Ovary (tissue), 9 donors: Measurements from ENCODE around the gene ZNF654. TPM values are rescaled to one million over a fixed set of nuclear protein-coding genes. Genes with fewer than 3 reads are reported as not detected.

Experiments
- DNase-seq, 5 donors: peaks; one replicate each; pipeline ENCODE4 v3.0.0-alpha.2; 2019 to 2020
- H3K27ac ChIP-seq, 2 donors: fragments of 200-600 bp; one replicate each; pipeline versions ENCODE4 v1.5.1 to v1.8.0; 2019 to 2022
- H3K27me3 ChIP-seq: fragments of 200-600 bp; one replicate; pipeline ENCODE4 v1.8.0; 2022
- H3K36me3 ChIP-seq: fragments of 200-600 bp; sonication (generic); one replicate; pipeline ENCODE4 v1.5.1; 2019
- H3K4me1 ChIP-seq: one replicate; pipeline ENCODE4 v1.8.1; 2013; ENCODE audit warnings: mild to moderate bottlenecking, moderate library complexity; ENCODE audit not compliant: insufficient read depth
- H3K4me3 ChIP-seq: fragments of 200-600 bp; sonication (generic); one replicate; pipeline ENCODE4 v1.5.1; 2017
- H3K9me3 ChIP-seq, 2 donors: fragments of 200-600 bp in 1 of 2; sonication (generic) in 1 of 2; one replicate each; pipeline versions ENCODE4 v1.5.1 to v1.8.1; 2013 to 2019; ENCODE audit warnings: mild to moderate bottlenecking in 1 of 2, moderate library complexity in 1 of 2
- CTCF ChIP-seq, 3 donors: fragments of 450-650 bp in 2 of 3; fragments of 200-600 bp in 1 of 3; IDR thresholded peaks; one replicate each; pipeline versions ENCODE4 v1.5.1 to v1.8.0; 2016 to 2022; ENCODE audit warnings: antibody characterized with exemption in 3 of 3, mild to moderate bottlenecking in 1 of 3
- EP300 ChIP-seq: sonication (generic); formaldehyde crosslinking; IDR thresholded peaks from one replicate; pipeline ENCODE4 v1.6.1; 2017; ENCODE audit warnings: antibody characterized with exemption
- POLR2A ChIP-seq: fragments of 450-650 bp; IDR thresholded peaks from one replicate; pipeline ENCODE4 v1.6.1; 2017; ENCODE audit warnings: antibody characterized with exemption, mild to moderate bottlenecking, moderate library complexity
- WGBS, 3 donors: extraction: QIAGEN DNeasy Blood & Tissue Kit in 1 of 3; methylation state at CpG; one replicate each; pipeline versions ENCODE4 v1.1.5 to v1.1.7; 2013 to 2017; 5-methylcytosine and 5-hydroxymethylcytosine counted together
- intact Hi-C, 4 donors: fragments of 100-400 bp; cut with DNase I; formaldehyde crosslinking; loops; one replicate each; pipeline versions ENCODE4 v1.11.0 to v1.15.1; 2022 to 2023
- polyA plus RNA-seq, 2 donors: library from polyadenylated mRNA; stranded (reverse); fragments of 200-250 nt in 1 of 2; fragments of 350-450 nt in 1 of 2; fragmentation: Illumina TruSeq in 1 of 2; extraction: RNeasy Lipid Tissue Mini Kit (QIAGEN cat#74804) in 1 of 2; gene quantifications; one replicate each; pipeline ENCODE4 v1.2.3, GENCODE V29; 2013 to 2014
- total RNA-seq, 7 donors: library from RNA; depleted of rRNA in 2 of 7; stranded (reverse); fragments of >200 nt in 2 of 7; fragmentation: NEBNext Ultra II Directional in 3 of 7; extraction: Animal tissue kit (Norgen Biotek cat#: 25700) in 3 of 7; gene quantifications; one replicate each; pipeline versions ENCODE4 v1.1.0 to v1.2.4, GENCODE V29; 2016 to 2023
- donor health status: DM: no; HTN: no; CAD: no; lungs with moderate emphysema.
- donor health status: DM: no; HTN: no; CAD: no.
- donor health status: Bipolar disorder and iron deficiency.
- donor health status: DM: yes; HTN: yes; CAD: no.
- donor health status: DM: no; HTN: no; CAD: no.
- donor health status: DM: yes; HTN: yes; CAD: no.

ZNF654 gene
- total and polyA plus RNA-seq, 9 donors: 5.2 to 22.0 (median 15.1) TPM

- H3K36me3 ChIP-seq: no peaks in the 10 kb centered on the region
- no peaks in the 10 kb centered on the region for H3K9me3 ChIP-seq
- no peaks in the 10 kb centered on the region for H3K27me3 ChIP-seq
- no peak overlapping the region for H3K27ac ChIP-seq
- intact Hi-C loops: no loop called here
- TF ChIP-seq CTCF (IDR thresholded peaks at IDR 0.05) (no peak), EP300 (no peak), POLR2A (no peak)
- DNase-seq: no peak
- no peak overlapping the region for H3K4me3 ChIP-seq
- 57 to 64% (median 59%) methylated on average over 2 of the region's 2 CpGs for WGBS, 3 donors
- H3K4me1 ChIP-seq: no peaks in the 10 kb centered on the region
These were observed 40.0 kb upstream of the ZNF654 start for GRCh38 chr3:88019024-88019423.

GRCh38 chr3:88025001-88025552, 34.0 kb upstream of the ZNF654 start:
- 76 to 85% (median 81%) methylated on average over 4 of the region's 4 CpGs for WGBS, 3 donors
- no peak for DNase-seq

GRCh38 chr3:88028876-88029275, 30.2 kb upstream of the ZNF654 start:
- TF ChIP-seq POLR2A (no peak), CTCF (IDR thresholded peaks at IDR 0.05) (no peak), EP300 (no peak)
- intact Hi-C loops: no loop called here
- Histone ChIP-seq H3K36me3 (no peaks in the 10 kb centered on the region), H3K4me1 (no peaks in the 10 kb centered on the region), H3K27ac (no peak overlapping the region), H3K27me3 (no peaks in the 10 kb centered on the region), H3K4me3 (no peak overlapping the region), H3K9me3 (no peaks in the 10 kb centered on the region)
- 95 to 100% (median 98%) methylated on average over 2 of the region's 2 CpGs for WGBS, 3 donors
- no peak for DNase-seq

More at GRCh38 chr3:88025001-88025552, 34.0 kb upstream of the ZNF654 start:
- H3K9me3 ChIP-seq: no peaks in the 10 kb centered on the region
- TF ChIP-seq CTCF (IDR thresholded peaks at IDR 0.05): no peak
- no peak for TF ChIP-seq POLR2A
- TF ChIP-seq EP300: no peak
- no peaks in the 10 kb centered on the region for H3K36me3 ChIP-seq
- intact Hi-C loops: no loop called here
- no peaks in the 10 kb centered on the region for H3K27me3 ChIP-seq
- no peaks in the 10 kb centered on the region for H3K4me1 ChIP-seq
- H3K27ac ChIP-seq: no peak overlapping the region
- no peak overlapping the region for H3K4me3 ChIP-seq

GRCh38 chr3:88030210-88030609, 28.8 kb upstream of the ZNF654 start:
- intact Hi-C loops: no loop called here
- no peak for TF ChIP-seq CTCF (IDR thresholded peaks at IDR 0.05)
- no peak for TF ChIP-seq POLR2A
- no peak for TF ChIP-seq EP300
- no peaks in the 10 kb centered on the region for H3K4me1 ChIP-seq
- DNase-seq: no peak
- H3K4me3 ChIP-seq: no peak overlapping the region
- no peaks in the 10 kb centered on the region for H3K36me3 ChIP-seq
- no peak overlapping the region for H3K27ac ChIP-seq
- no peaks in the 10 kb centered on the region for H3K9me3 ChIP-seq
- H3K27me3 ChIP-seq: no peaks in the 10 kb centered on the region
- 56 to 67% (median 59%) methylated on average over 3 of the region's 3 CpGs for WGBS, 3 donors
